Measurements from ENCODE around the gene CXXC5.

DNA sequence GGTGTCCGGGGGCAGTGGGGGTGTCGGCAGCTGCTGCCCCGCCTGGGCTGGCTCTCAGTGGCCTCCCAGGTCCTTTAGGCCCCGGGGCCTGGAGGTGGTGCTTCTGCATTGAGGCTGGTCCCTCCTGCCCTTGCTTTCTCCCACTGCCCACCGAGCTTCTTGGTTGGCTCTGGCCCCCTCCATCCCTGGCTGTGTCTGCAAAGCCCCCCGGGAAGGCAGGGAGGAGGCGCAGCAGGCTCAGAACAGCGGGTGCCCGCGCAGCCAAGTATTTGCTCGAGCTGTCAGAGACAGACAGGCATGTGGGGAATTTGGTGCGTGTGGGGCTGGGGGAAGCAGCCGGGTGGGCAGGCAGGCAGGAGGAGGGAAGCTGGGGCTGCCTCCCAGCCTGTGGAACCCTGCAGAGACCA is 11.5 kb downstream of the CXXC5 start:
- TF ChIP-seq EZH2 (IDR thresholded peaks at IDR 0.05; ENCODE audit: borderline replicate concordance, insufficient read depth, low read length, poor library complexity, severe bottlenecking): no peak
- TF ChIP-seq, protein P1, sequence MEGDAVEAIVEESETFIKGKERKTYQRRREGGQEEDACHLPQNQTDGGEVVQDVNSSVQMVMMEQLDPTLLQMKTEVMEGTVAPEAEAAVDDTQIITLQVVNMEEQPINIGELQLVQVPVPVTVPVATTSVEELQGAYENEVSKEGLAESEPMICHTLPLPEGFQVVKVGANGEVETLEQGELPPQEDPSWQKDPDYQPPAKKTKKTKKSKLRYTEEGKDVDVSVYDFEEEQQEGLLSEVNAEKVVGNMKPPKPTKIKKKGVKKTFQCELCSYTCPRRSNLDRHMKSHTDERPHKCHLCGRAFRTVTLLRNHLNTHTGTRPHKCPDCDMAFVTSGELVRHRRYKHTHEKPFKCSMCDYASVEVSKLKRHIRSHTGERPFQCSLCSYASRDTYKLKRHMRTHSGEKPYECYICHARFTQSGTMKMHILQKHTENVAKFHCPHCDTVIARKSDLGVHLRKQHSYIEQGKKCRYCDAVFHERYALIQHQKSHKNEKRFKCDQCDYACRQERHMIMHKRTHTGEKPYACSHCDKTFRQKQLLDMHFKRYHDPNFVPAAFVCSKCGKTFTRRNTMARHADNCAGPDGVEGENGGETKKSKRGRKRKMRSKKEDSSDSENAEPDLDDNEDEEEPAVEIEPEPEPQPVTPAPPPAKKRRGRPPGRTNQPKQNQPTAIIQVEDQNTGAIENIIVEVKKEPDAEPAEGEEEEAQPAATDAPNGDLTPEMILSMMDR (IDR thresholded peaks at IDR 0.05; ENCODE audit: poor library complexity, severe bottlenecking): no peak
- peak; percentile 17 for TF ChIP-seq EP300 (conservative IDR thresholded peaks at IDR 0.05; ENCODE audit: poor library complexity, severe bottlenecking)
- TF ChIP-seq SMC3 (conservative IDR thresholded peaks at IDR 0.05; ENCODE audit: poor library complexity): no peak
- peak; percentile 28 for TF ChIP-seq POLR2AphosphoS5 (IDR thresholded peaks at IDR 0.05)
- TF ChIP-seq REST (IDR thresholded peaks at IDR 0.05; ENCODE audit: borderline replicate concordance): no peak
- TF ChIP-seq TAF1 (IDR thresholded peaks at IDR 0.05; ENCODE audit: low read depth): no peak
- no peak for TF ChIP-seq RAD21 (conservative IDR thresholded peaks at IDR 0.05)

Data from neural cell (in vitro differentiated cells).